ENCODE measurements around the gene YBEY. TPM values are rescaled to one million over a fixed set of nuclear protein-coding genes. Genes with fewer than 3 reads are reported as not detected.

YBEY gene
- total and polyA plus RNA-seq, 9 donors, result 10.7 to 27.9 (median 16.4) TPM

DNA sequence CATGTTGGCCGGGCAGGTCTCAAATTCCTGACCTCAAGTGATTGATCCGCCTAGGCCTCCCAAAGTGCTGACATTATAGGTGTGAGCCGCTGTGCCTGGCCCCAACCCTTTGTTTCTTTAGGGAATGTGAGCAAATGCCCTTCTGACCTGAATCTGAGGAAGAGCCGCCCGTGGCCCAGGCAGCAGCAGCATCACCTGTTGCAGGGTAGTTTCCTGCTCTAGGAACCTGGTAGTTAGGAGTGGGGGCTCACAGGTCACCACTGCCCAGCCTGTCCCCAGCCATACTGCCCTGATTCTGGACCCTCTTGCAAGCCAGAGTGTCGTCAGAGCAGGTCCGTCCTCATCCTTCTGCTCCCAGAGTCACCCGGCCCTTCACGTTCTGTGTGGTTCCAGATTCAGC lies 13.0 kb downstream of the YBEY start:
- no peak for TF ChIP-seq EP300 (IDR thresholded peaks at IDR 0.05)
- TF ChIP-seq, protein P1, sequence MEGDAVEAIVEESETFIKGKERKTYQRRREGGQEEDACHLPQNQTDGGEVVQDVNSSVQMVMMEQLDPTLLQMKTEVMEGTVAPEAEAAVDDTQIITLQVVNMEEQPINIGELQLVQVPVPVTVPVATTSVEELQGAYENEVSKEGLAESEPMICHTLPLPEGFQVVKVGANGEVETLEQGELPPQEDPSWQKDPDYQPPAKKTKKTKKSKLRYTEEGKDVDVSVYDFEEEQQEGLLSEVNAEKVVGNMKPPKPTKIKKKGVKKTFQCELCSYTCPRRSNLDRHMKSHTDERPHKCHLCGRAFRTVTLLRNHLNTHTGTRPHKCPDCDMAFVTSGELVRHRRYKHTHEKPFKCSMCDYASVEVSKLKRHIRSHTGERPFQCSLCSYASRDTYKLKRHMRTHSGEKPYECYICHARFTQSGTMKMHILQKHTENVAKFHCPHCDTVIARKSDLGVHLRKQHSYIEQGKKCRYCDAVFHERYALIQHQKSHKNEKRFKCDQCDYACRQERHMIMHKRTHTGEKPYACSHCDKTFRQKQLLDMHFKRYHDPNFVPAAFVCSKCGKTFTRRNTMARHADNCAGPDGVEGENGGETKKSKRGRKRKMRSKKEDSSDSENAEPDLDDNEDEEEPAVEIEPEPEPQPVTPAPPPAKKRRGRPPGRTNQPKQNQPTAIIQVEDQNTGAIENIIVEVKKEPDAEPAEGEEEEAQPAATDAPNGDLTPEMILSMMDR (IDR thresholded peaks at IDR 0.05), result no peak
- no peak for TF ChIP-seq POLR2A (IDR thresholded peaks at IDR 0.05)
- intact Hi-C loops (cut with DNase I), result no loop called here
- Histone ChIP-seq H3K4me1 (ENCODE audit: insufficient read depth) (peaks cover 8% of the 10 kb centered on the region), H3K36me3 (no peaks in the 10 kb centered on the region), H3K27ac (no peak overlapping the region), H3K4me3 (no peak overlapping the region), H3K9me3 (no peaks in the 10 kb centered on the region), H3K27me3 (no peaks in the 10 kb centered on the region)
- no peak for DNase-seq
- 87 to 91% (median 88%) methylated on average over 9 of the region's 9 CpGs for WGBS, 3 donors

DNA sequence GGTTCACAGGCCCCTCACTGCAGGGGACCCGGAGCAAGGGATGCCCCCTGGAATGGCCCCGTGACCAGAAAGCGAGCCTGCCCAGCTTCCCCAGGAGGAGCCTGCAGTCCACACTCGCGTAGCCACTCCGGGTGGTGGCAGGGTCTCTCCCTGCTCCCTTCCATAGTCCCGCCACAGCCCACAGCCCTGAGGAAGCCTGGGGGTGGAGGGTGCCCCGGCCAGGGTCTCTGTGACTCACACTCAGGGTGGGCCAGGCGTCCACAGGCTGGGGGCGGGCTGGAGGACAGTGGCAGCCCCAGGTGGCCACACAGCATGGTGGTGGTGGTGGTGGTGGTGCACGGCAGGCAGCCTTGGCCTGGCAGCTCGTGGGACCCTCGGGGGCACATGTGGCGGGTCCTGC lies 15.6 kb downstream of the YBEY start:
- Histone ChIP-seq H3K36me3 (no peaks in the 10 kb centered on the region), H3K4me1 (ENCODE audit: insufficient read depth) (peaks cover 4% of the 10 kb centered on the region), H3K9me3 (no peaks in the 10 kb centered on the region), H3K27me3 (no peaks in the 10 kb centered on the region), H3K27ac (no peak overlapping the region), H3K4me3 (no peak overlapping the region)
- DNase-seq, result no peak
- intact Hi-C loops (cut with DNase I), result no loop called here
- TF ChIP-seq, protein P1 (IDR thresholded peaks at IDR 0.05), result no peak
- TF ChIP-seq POLR2A (IDR thresholded peaks at IDR 0.05), result no peak
- no peak for TF ChIP-seq EP300 (IDR thresholded peaks at IDR 0.05)
- WGBS, 3 donors, result 90 to 92% (median 92%) methylated on average over 10 to 14 of the region's 14 CpGs

DNA sequence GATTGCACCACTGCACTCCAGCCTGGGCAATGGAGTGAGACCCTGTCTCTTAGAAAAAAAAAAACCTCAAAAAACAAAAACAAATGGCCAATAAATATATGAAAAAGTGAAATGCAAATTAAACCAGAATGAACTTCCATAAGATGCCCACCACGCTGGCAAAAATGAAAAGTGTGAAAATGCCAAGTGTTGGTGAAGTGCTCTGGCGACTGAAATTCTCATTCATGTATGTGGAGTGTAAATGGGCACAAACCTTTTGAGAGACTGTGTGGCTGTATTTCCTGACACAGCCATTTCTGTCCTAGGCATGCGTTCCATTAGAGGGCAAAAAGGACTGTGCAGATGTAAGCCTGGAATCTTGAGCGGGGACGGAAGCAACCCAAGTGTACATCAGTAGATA lies 18.3 kb downstream of the YBEY start:
- 86 to 97% (median 95%) methylated on average over 5 of the region's 5 CpGs for WGBS, 3 donors
- H3K4me1 ChIP-seq (ENCODE audit: insufficient read depth), result no peaks in the 10 kb centered on the region
- intact Hi-C loops (cut with DNase I), result no loop called here
- no peak overlapping the region for H3K4me3 ChIP-seq
- H3K27me3 ChIP-seq, result no peaks in the 10 kb centered on the region
- no peaks in the 10 kb centered on the region for H3K9me3 ChIP-seq
- DNase-seq, result no peak
- H3K27ac ChIP-seq, result no peak overlapping the region
- TF ChIP-seq, protein P1 (IDR thresholded peaks at IDR 0.05), result no peak
- TF ChIP-seq POLR2A (IDR thresholded peaks at IDR 0.05), result no peak
- no peak for TF ChIP-seq EP300 (IDR thresholded peaks at IDR 0.05)
- no peaks in the 10 kb centered on the region for H3K36me3 ChIP-seq

DNA sequence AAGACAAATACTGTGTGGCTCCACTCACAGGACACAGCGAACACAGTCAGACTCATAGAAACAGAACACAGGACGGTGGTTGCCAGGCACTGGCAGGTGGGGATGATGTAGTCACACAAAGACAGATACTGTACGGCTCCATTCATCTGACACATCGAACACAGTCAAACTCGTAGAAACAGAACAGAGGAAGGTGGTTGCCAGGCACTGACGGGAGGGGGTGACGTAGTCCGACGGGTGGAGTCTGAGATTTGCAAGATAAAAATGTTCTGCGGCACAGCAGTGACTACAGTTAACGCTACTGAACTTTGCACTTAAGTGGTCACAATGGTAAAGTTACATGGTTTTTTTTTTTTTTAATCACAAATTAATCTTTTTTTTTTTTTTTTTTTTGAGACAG lies 18.8 kb downstream of the YBEY start:
- no peaks in the 10 kb centered on the region for H3K4me1 ChIP-seq (ENCODE audit: insufficient read depth)
- no peak overlapping the region for H3K4me3 ChIP-seq
- DNase-seq, result no peak
- no peaks in the 10 kb centered on the region for H3K27me3 ChIP-seq
- H3K9me3 ChIP-seq, result no peaks in the 10 kb centered on the region
- intact Hi-C loops (cut with DNase I), result no loop called here
- no peaks in the 10 kb centered on the region for H3K36me3 ChIP-seq
- WGBS, 3 donors, result 95 to 98% (median 96%) methylated on average over 11 of the region's 11 CpGs
- no peak overlapping the region for H3K27ac ChIP-seq
- TF ChIP-seq, protein P1 (IDR thresholded peaks at IDR 0.05), result no peak
- TF ChIP-seq EP300 (IDR thresholded peaks at IDR 0.05) (no peak), POLR2A (IDR thresholded peaks at IDR 0.05) (no peak)

DNA sequence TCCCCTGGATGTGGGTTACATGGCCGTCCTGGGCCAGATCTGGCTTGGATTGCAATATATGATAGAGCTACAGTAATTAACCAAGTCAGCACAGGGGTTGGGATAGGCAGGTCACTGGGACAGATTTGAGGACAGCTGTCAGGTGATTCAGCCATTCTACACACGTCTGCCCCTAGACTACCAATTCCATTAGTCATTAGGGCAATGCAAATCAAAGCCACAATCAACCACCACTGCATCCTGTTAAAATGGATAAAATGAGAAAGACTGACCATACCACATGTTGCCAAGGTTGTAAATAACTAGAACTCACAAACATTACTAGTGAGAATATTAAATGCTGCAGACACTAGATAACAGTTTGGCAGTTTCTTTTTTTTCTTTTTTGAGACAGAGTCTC lies 21.5 kb downstream of the YBEY start:
- WGBS, 3 donors, result 75 to 85% (median 82%) methylated on average over 2 of the region's 2 CpGs
- Histone ChIP-seq H3K27me3 (no peaks in the 10 kb centered on the region), H3K4me3 (no peak overlapping the region), H3K4me1 (ENCODE audit: insufficient read depth) (no peaks in the 10 kb centered on the region), H3K9me3 (no peaks in the 10 kb centered on the region), H3K36me3 (no peaks in the 10 kb centered on the region), H3K27ac (no peak overlapping the region)
- intact Hi-C loops (cut with DNase I), result no loop called here
- DNase-seq, result no peak
- TF ChIP-seq EP300 (IDR thresholded peaks at IDR 0.05) (no peak), POLR2A (IDR thresholded peaks at IDR 0.05) (no peak)
- TF ChIP-seq, protein P1 (IDR thresholded peaks at IDR 0.05), result no peak

Data from ovary (tissue), 9 donors.